BLaER1 (cell line): Measurements from ENCODE around the gene ZMYND8.

Experiments used
- H3K27ac ChIP-seq: shearing (Covaris generic); formaldehyde crosslinking; 2 replicates; pipeline ENCODE4 v1.8.1; 2022
- H3K27me3 ChIP-seq: shearing (Covaris generic); formaldehyde crosslinking; 2 replicates; pipeline ENCODE4 v1.8.1; 2022
- H3K36me3 ChIP-seq: shearing (Covaris generic); formaldehyde crosslinking; 2 replicates; pipeline ENCODE4 v1.8.1; 2022
- H3K4me1 ChIP-seq: shearing (Covaris generic); formaldehyde crosslinking; 2 replicates; pipeline ENCODE4 v1.8.1; 2022
- H3K4me2 ChIP-seq: shearing (Covaris generic); formaldehyde crosslinking; 2 replicates; pipeline ENCODE4 v1.8.1; 2022
- H3K4me3 ChIP-seq: shearing (Covaris generic); formaldehyde crosslinking; 2 replicates; pipeline ENCODE4 v1.8.1; 2022
- H3K9ac ChIP-seq: shearing (Covaris generic); formaldehyde crosslinking; 2 replicates; pipeline ENCODE4 v1.8.1; 2022
- H3K9me3 ChIP-seq: shearing (Covaris generic); formaldehyde crosslinking; 2 replicates; pipeline ENCODE4 v1.8.1; 2022
- H4K20me1 ChIP-seq: shearing (Covaris generic); formaldehyde crosslinking; 2 replicates; pipeline ENCODE4 v1.8.1; 2022
- Cebpa-rat ChIP-seq: shearing (Covaris generic); IDR thresholded peaks from 2 replicates; pipeline ENCODE4 v1.8.1; 2022

The ZMYND8 gene

GRCh38 chr20:47304287-47304686 lies 52.2 kb downstream of the ZMYND8 start:
- Histone ChIP-seq H3K4me2 (no peak overlapping the region), H3K9me3 (no peaks in the 10 kb centered on the region), H4K20me1 (peaks cover 100% of the 10 kb centered on the region), H3K4me1 (no peaks in the 10 kb centered on the region), H3K27ac (no peak overlapping the region), H3K27me3 (no peaks in the 10 kb centered on the region), H3K36me3 (peaks cover 100% of the 10 kb centered on the region), H3K4me3 (no peak overlapping the region), H3K9ac (no peak overlapping the region)
- TF ChIP-seq Cebpa-rat = no peak

GRCh38 chr20:47303736-47304135 lies 52.8 kb downstream of the ZMYND8 start:
- H3K27ac ChIP-seq = no peak overlapping the region
- TF ChIP-seq Cebpa-rat = no peak
- H3K27me3 ChIP-seq = no peaks in the 10 kb centered on the region
- no peak overlapping the region for H3K4me3 ChIP-seq
- H3K4me2 ChIP-seq = no peak overlapping the region
- H3K36me3 ChIP-seq = peaks cover 100% of the 10 kb centered on the region
- no peaks in the 10 kb centered on the region for H3K9me3 ChIP-seq
- no peak overlapping the region for H3K9ac ChIP-seq
- H3K4me1 ChIP-seq = no peaks in the 10 kb centered on the region
- H4K20me1 ChIP-seq = peaks cover 100% of the 10 kb centered on the region

- Histone ChIP-seq H3K4me3 (no peak overlapping the region), H3K27ac (no peak overlapping the region), H3K27me3 (no peaks in the 10 kb centered on the region), H3K4me2 (no peak overlapping the region), H3K9ac (no peak overlapping the region), H3K9me3 (peaks cover 21% of the 10 kb centered on the region), H4K20me1 (peaks cover 100% of the 10 kb centered on the region), H3K4me1 (peaks cover 10% of the 10 kb centered on the region; the same call in 1 of the 2 replicates), H3K36me3 (peaks cover 100% of the 10 kb centered on the region)
- no peak for TF ChIP-seq Cebpa-rat
Observed at GRCh38 chr20:47300071-47300470, 56.4 kb downstream of the ZMYND8 start.

GRCh38 chr20:47298624-47299023 lies 57.9 kb downstream of the ZMYND8 start:
- Histone ChIP-seq H3K27ac (no peak overlapping the region), H3K4me2 (no peak overlapping the region), H3K4me3 (no peak overlapping the region), H3K4me1 (peaks cover 15% of the 10 kb centered on the region), H3K27me3 (no peaks in the 10 kb centered on the region), H4K20me1 (peaks cover 90% of the 10 kb centered on the region), H3K9me3 (peaks cover 36% of the 10 kb centered on the region), H3K9ac (no peak overlapping the region), H3K36me3 (peaks cover 100% of the 10 kb centered on the region)
- TF ChIP-seq Cebpa-rat = no peak

- Histone ChIP-seq H3K4me2 (no peak overlapping the region), H3K4me3 (no peak overlapping the region), H4K20me1 (peaks cover 86% of the 10 kb centered on the region), H3K27ac (no peak overlapping the region), H3K4me1 (peaks cover 20% of the 10 kb centered on the region), H3K9me3 (peaks cover 38% of the 10 kb centered on the region), H3K27me3 (no peaks in the 10 kb centered on the region), H3K36me3 (peaks cover 97% of the 10 kb centered on the region), H3K9ac (no peak overlapping the region)
- TF ChIP-seq Cebpa-rat = no peak
Observed at GRCh38 chr20:47297746-47298145, 58.8 kb downstream of the ZMYND8 start.

GRCh38 chr20:47296950-47297349 lies 59.5 kb downstream of the ZMYND8 start:
- Histone ChIP-seq H3K36me3 (peaks cover 97% of the 10 kb centered on the region), H3K9me3 (peaks cover 38% of the 10 kb centered on the region), H3K4me2 (no peak overlapping the region), H3K9ac (no peak overlapping the region), H3K27ac (no peak overlapping the region), H3K4me1 (peaks cover 20% of the 10 kb centered on the region), H4K20me1 (peaks cover 78% of the 10 kb centered on the region), H3K27me3 (no peaks in the 10 kb centered on the region), H3K4me3 (no peak overlapping the region)
- TF ChIP-seq Cebpa-rat = no peak

GRCh38 chr20:47295921-47296426 lies 60.5 kb downstream of the ZMYND8 start:
- 0 out of 2 replicates have a peak, but pooled peaks have one; percentile 17 for TF ChIP-seq Cebpa-rat
- H3K9me3 ChIP-seq = peaks cover 38% of the 10 kb centered on the region
- no peak overlapping the region for H3K27ac ChIP-seq
- H3K9ac ChIP-seq = no peak overlapping the region
- H3K4me1 ChIP-seq = peaks cover 20% of the 10 kb centered on the region
- no peaks in the 10 kb centered on the region for H3K27me3 ChIP-seq
- H3K36me3 ChIP-seq = peaks cover 97% of the 10 kb centered on the region
- peaks cover 78% of the 10 kb centered on the region for H4K20me1 ChIP-seq
- no peak overlapping the region for H3K4me3 ChIP-seq
- H3K4me2 ChIP-seq = no peak overlapping the region

- peaks cover 38% of the 10 kb centered on the region for H3K9me3 ChIP-seq
- peaks cover 97% of the 10 kb centered on the region for H3K36me3 ChIP-seq
- H3K4me3 ChIP-seq = no peak overlapping the region
- H3K4me2 ChIP-seq = no peak overlapping the region
- TF ChIP-seq Cebpa-rat = no peak
- no peak overlapping the region for H3K27ac ChIP-seq
- H3K4me1 ChIP-seq = peaks cover 20% of the 10 kb centered on the region
- peaks cover 78% of the 10 kb centered on the region for H4K20me1 ChIP-seq
- no peak overlapping the region for H3K9ac ChIP-seq
- H3K27me3 ChIP-seq = no peaks in the 10 kb centered on the region
Observed at GRCh38 chr20:47295129-47295813, 61.2 kb downstream of the ZMYND8 start.

GRCh38 chr20:47293631-47294030 lies 62.9 kb downstream of the ZMYND8 start:
- peaks cover 20% of the 10 kb centered on the region for H3K4me1 ChIP-seq
- H3K4me3 ChIP-seq = no peak overlapping the region
- no peak overlapping the region for H3K27ac ChIP-seq
- no peak overlapping the region for H3K4me2 ChIP-seq
- no peak for TF ChIP-seq Cebpa-rat
- peaks cover 38% of the 10 kb centered on the region for H3K9me3 ChIP-seq
- H4K20me1 ChIP-seq = peaks cover 77% of the 10 kb centered on the region
- no peaks in the 10 kb centered on the region for H3K27me3 ChIP-seq
- H3K9ac ChIP-seq = no peak overlapping the region
- peaks cover 97% of the 10 kb centered on the region for H3K36me3 ChIP-seq

GRCh38 chr20:47292581-47292980 lies 63.9 kb downstream of the ZMYND8 start:
- peaks cover 38% of the 10 kb centered on the region for H3K9me3 ChIP-seq
- H3K4me3 ChIP-seq = no peak overlapping the region
- peaks cover 20% of the 10 kb centered on the region for H3K4me1 ChIP-seq
- no peak overlapping the region for H3K27ac ChIP-seq
- no peak overlapping the region for H3K9ac ChIP-seq
- no peak for TF ChIP-seq Cebpa-rat
- H4K20me1 ChIP-seq = peaks cover 77% of the 10 kb centered on the region
- H3K36me3 ChIP-seq = peaks cover 97% of the 10 kb centered on the region
- H3K4me2 ChIP-seq = no peak overlapping the region
- no peaks in the 10 kb centered on the region for H3K27me3 ChIP-seq
